HEK293 (cell line): Measurements from ENCODE around the gene SH3BGRL.

Source experiments
- CTCF ChIA-PET: fragments of 350-600 bp; formaldehyde crosslinking; extraction: SDS; loops from one replicate; lab custom pipeline; 2021; ENCODE audit warnings: antibody characterized with exemption; lab: Yijun Ruan, JAX
- POLR2A ChIA-PET: fragments of 300-600 bp; formaldehyde crosslinking; extraction: SDS; loops from one replicate; lab custom pipeline; 2020; ENCODE audit warnings: antibody characterized with exemption, inconsistent platforms; lab: Yijun Ruan, JAX
- H3K27ac ChIP-seq: fragments of 200-500 bp; sonication (Bioruptor generic); 2 replicates; pipeline ENCODE4 v1.5.1; 2014; ENCODE audit warnings: low read depth, low read length, control low read depth, inconsistent platforms; ENCODE audit errors: extremely low read depth
- H3K36me3 ChIP-seq, 2 experiments: fragments of 200-500 bp in 1 of 2; sonication (Bioruptor generic) in 1 of 2; 1 replicate in 1 of 2; 2 replicates in 1 of 2; pipeline ENCODE4 v1.5.1; 2014 to 2017; ENCODE audit warnings: inconsistent platforms in 2 of 2, low read length in 2 of 2; ENCODE audit not compliant: control insufficient read depth in 2 of 2, insufficient read depth in 1 of 2
- H3K4me1 ChIP-seq: fragments of 200-500 bp; sonication (Bioruptor generic); 2 replicates; pipeline ENCODE4 v1.5.1; 2014; ENCODE audit warnings: mild to moderate bottlenecking, low read length, inconsistent platforms; ENCODE audit not compliant: control insufficient read depth, insufficient read depth
- H3K4me3 ChIP-seq: 2 replicates; pipeline ENCODE4 v1.5.1; 2011; ENCODE audit warnings: low read depth, mild to moderate bottlenecking, control low read depth, low read length, moderate library complexity
- H3K9me3 ChIP-seq: fragments of 200-500 bp; sonication (Bioruptor generic); 2 replicates; pipeline ENCODE4 v1.5.1; 2014; ENCODE audit warnings: low read depth, low read length, inconsistent platforms; ENCODE audit not compliant: control insufficient read depth, insufficient read depth
- FEZF1 ChIP-seq: fragments of 450-650 bp; formaldehyde crosslinking; IDR thresholded peaks from 2 replicates; pipeline ENCODE4 v1.5.1; 2016; ENCODE audit warnings: missing biosample characterization, missing genetic modification characterization
- IKZF3 ChIP-seq: fragments of 450-650 bp; IDR thresholded peaks from 2 replicates; pipeline ENCODE4 v1.5.0; 2018; ENCODE audit warnings: missing biosample characterization, mild to moderate bottlenecking, missing genetic modification characterization, moderate library complexity
- MYNN ChIP-seq: fragments of 450-650 bp; formaldehyde crosslinking; IDR thresholded peaks from 2 replicates; pipeline ENCODE4 v1.5.1; 2016; ENCODE audit warnings: missing biosample characterization, missing genetic modification characterization, borderline replicate concordance
- REPIN1 ChIP-seq: fragments of 450-650 bp; formaldehyde crosslinking; IDR thresholded peaks from 2 replicates; pipeline ENCODE4 v1.5.1; 2017; ENCODE audit warnings: missing biosample characterization, missing genetic modification characterization, low read depth
- TCF7L2 ChIP-seq: IDR thresholded peaks from 2 replicates; pipeline ENCODE4 v1.6.1; 2011; ENCODE audit warnings: low read depth, mild to moderate bottlenecking, inconsistent platforms, low read length, moderate library complexity, borderline replicate concordance
- TRIM28 ChIP-seq: IDR thresholded peaks from 2 replicates; pipeline ENCODE4 v1.6.1; 2011; ENCODE audit warnings: low read length, control low read depth, borderline replicate concordance
- ZNF146 ChIP-seq: fragments of 450-650 bp; formaldehyde crosslinking; IDR thresholded peaks from 2 replicates; pipeline ENCODE4 v1.5.1; 2016; ENCODE audit warnings: missing biosample characterization, missing genetic modification characterization
- ZNF221 ChIP-seq: fragments of 450-650 bp; formaldehyde crosslinking; IDR thresholded peaks from 2 replicates; pipeline ENCODE4 v1.5.1; 2017; ENCODE audit warnings: missing biosample characterization, missing genetic modification characterization, borderline replicate concordance
- ZNF23 ChIP-seq: fragments of 450-650 bp; formaldehyde crosslinking; IDR thresholded peaks from 2 replicates; pipeline ENCODE4 v1.5.1; 2016; ENCODE audit warnings: missing biosample characterization, missing genetic modification characterization, borderline replicate concordance
- ZNF274 ChIP-seq, 2 experiments: fragments of 200-500 bp in 1 of 2; fragments of 450-650 bp in 1 of 2; sonication (Bioruptor generic) in 1 of 2; formaldehyde crosslinking in 1 of 2; IDR thresholded peaks; 2 replicates each; pipeline versions ENCODE4 v1.5.1 to v1.6.1; 2014 to 2016; ENCODE audit warnings: borderline replicate concordance in 1 of 2, inconsistent platforms in 1 of 2, low read length in 1 of 2, missing biosample characterization in 1 of 2, missing genetic modification characterization in 1 of 2
- ZNF324 ChIP-seq: fragments of 450-650 bp; formaldehyde crosslinking; IDR thresholded peaks from 2 replicates; pipeline ENCODE4 v1.5.1; 2016; ENCODE audit warnings: missing biosample characterization, missing genetic modification characterization
- ZNF548 ChIP-seq: fragments of 450-650 bp; formaldehyde crosslinking; IDR thresholded peaks from 2 replicates; pipeline ENCODE4 v1.5.1; 2016; ENCODE audit warnings: missing biosample characterization, missing genetic modification characterization
- ZNF585B ChIP-seq: fragments of 450-650 bp; formaldehyde crosslinking; IDR thresholded peaks from 2 replicates; pipeline ENCODE4 v1.5.1; 2016; ENCODE audit warnings: missing biosample characterization, missing genetic modification characterization
- ZNF596 ChIP-seq: fragments of 450-650 bp; IDR thresholded peaks from 2 replicates; pipeline ENCODE4 v1.5.0; 2018; ENCODE audit warnings: missing biosample characterization, mild to moderate bottlenecking, missing genetic modification characterization, moderate library complexity
- ZNF658 ChIP-seq: fragments of 450-650 bp; formaldehyde crosslinking; IDR thresholded peaks from 2 replicates; pipeline ENCODE4; 2016; ENCODE audit warnings: missing biosample characterization, missing genetic modification characterization
- ZNF768 ChIP-seq: fragments of 450-650 bp; formaldehyde crosslinking; IDR thresholded peaks from 2 replicates; pipeline ENCODE4 v1.5.1; 2018; ENCODE audit warnings: missing biosample characterization, mild to moderate bottlenecking, missing genetic modification characterization
- ZNF830 ChIP-seq: fragments of 450-650 bp; IDR thresholded peaks from 2 replicates; pipeline ENCODE4 v1.5.0; 2018; ENCODE audit warnings: missing biosample characterization, missing genetic modification characterization, low read depth, mild to moderate bottlenecking, moderate library complexity
- TF ChIP-seq, protein P1 (sequence below): fragments of 450-650 bp; formaldehyde crosslinking; IDR thresholded peaks from 2 replicates; pipeline ENCODE4 v1.5.1; 2016; ENCODE audit warnings: missing biosample characterization, missing genetic modification characterization
- TF ChIP-seq, protein P2 (sequence below): fragments of 450-650 bp; formaldehyde crosslinking; IDR thresholded peaks from 2 replicates; pipeline ENCODE4 v1.5.1; 2016; ENCODE audit warnings: missing biosample characterization, missing genetic modification characterization
- TF ChIP-seq, protein P3 (sequence below): fragments of 450-650 bp; formaldehyde crosslinking; IDR thresholded peaks from 2 replicates; pipeline ENCODE4 v1.5.1; 2016; ENCODE audit warnings: missing biosample characterization, missing genetic modification characterization, borderline replicate concordance
- TF ChIP-seq, protein P4 (sequence below): fragments of 450-650 bp; formaldehyde crosslinking; IDR thresholded peaks from 2 replicates; pipeline ENCODE4 v1.5.0; 2017; ENCODE audit warnings: missing biosample characterization, missing genetic modification characterization, borderline replicate concordance
- TF ChIP-seq, protein P5 (sequence below): fragments of 450-650 bp; formaldehyde crosslinking; IDR thresholded peaks from 2 replicates; pipeline ENCODE4 v1.5.1; 2016; ENCODE audit warnings: missing biosample characterization, missing genetic modification characterization

SH3BGRL gene

DNA sequence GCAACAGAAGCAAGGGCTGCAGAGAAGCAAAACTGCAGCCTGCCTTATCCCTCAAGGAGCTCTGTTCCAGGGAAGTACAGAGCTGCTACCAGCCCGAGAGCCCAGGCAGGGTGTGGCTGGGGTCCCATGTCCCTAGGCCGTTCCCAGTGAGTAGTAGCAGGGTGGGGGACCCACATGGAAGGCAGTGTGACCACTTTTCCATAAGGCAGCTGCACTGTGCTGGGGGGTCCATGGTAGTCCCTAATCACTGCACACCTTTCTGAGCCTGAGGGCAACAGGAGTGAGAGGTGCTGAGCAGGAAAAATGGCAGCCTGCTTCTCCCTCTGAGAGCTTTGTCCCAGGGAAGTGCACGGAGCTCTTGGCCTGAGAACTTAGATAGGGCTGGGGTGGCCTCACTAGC, 135.9 kb downstream of the SH3BGRL start:
- CTCF ChIA-PET = no interaction called here
- no peaks in the 10 kb centered on the region for H3K9me3 ChIP-seq
- POLR2A ChIA-PET = no interaction called here
- H3K27ac ChIP-seq = no peak overlapping the region
- TF ChIP-seq ZNF830 (tag by site-specific recombination) (no peak), MYNN (no peak), ZNF274 (IDR thresholded peaks at IDR 0.05; ENCODE audit: low read length) (no peak), ZNF274 (tag by site-specific recombination; IDR thresholded peaks at IDR 0.05; ENCODE audit: borderline replicate concordance) (no peak), REPIN1 (no peak), ZNF221 (tag by site-specific recombination) (no peak), FEZF1 (tag by site-specific recombination) (no peak), TCF7L2 (no peak)
- TF ChIP-seq, protein P1, sequence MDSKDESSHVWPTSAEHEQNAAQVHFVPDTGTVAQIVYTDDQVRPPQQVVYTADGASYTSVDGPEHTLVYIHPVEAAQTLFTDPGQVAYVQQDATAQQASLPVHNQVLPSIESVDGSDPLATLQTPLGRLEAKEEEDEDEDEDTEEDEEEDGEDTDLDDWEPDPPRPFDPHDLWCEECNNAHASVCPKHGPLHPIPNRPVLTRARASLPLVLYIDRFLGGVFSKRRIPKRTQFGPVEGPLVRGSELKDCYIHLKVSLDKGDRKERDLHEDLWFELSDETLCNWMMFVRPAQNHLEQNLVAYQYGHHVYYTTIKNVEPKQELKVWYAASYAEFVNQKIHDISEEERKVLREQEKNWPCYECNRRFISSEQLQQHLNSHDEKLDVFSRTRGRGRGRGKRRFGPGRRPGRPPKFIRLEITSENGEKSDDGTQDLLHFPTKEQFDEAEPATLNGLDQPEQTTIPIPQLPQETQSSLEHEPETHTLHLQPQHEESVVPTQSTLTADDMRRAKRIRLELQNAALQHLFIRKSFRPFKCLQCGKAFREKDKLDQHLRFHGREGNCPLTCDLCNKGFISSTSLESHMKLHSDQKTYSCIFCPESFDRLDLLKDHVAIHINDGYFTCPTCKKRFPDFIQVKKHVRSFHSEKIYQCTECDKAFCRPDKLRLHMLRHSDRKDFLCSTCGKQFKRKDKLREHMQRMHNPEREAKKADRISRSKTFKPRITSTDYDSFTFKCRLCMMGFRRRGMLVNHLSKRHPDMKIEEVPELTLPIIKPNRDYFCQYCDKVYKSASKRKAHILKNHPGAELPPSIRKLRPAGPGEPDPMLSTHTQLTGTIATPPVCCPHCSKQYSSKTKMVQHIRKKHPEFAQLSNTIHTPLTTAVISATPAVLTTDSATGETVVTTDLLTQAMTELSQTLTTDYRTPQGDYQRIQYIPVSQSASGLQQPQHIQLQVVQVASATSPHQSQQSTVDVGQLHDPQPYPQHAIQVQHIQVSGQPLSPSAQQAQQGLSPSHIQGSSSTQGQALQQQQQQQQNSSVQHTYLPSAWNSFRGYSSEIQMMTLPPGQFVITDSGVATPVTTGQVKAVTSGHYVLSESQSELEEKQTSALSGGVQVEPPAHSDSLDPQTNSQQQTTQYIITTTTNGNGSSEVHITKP (tag by site-specific recombination) = no peak
- TF ChIP-seq, all 188 proteins: peak for 0
- Histone ChIP-seq H3K4me3 (no peak overlapping the region), H3K4me1 (no peaks in the 10 kb centered on the region), H3K36me3 (no peaks in the 10 kb centered on the region)

DNA sequence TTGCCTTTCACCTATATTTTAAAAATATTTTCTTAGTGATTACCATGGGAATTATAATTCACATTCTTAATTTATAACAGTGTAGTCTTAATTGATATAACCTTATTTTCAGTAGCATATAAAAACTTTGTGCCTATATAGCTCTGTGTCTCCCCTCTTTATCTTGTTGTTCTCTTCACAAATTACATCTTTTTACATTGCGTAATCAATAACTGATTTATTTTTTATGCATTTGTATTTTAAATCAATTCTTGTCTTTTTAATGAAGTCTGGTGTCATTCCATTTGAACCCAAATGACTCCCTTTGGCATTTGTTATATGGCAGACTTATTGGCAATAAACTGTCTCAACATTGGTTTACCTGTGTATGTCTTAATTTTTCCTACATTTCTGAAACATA, 137.0 kb downstream of the SH3BGRL start:
- H3K9me3 ChIP-seq = no peaks in the 10 kb centered on the region
- H3K4me3 ChIP-seq = no peak overlapping the region
- no peak overlapping the region for H3K27ac ChIP-seq
- no peaks in the 10 kb centered on the region for H3K36me3 ChIP-seq
- no peaks in the 10 kb centered on the region for H3K4me1 ChIP-seq
- CTCF ChIA-PET = no interaction called here
- POLR2A ChIA-PET = no interaction called here
- TF ChIP-seq ZNF23 (tag by site-specific recombination) (no peak), ZNF596 (tag by site-specific recombination) (no peak), ZNF768 (tag by site-specific recombination) (no peak), IKZF3 (tag by site-specific recombination) (no peak), ZNF585B (tag by site-specific recombination) (no peak), REPIN1 (no peak), ZNF146 (no peak), ZNF548 (no peak), ZNF658 (tag by site-specific recombination) (no peak), ZNF324 (tag by site-specific recombination) (no peak), TRIM28 (no peak)
- TF ChIP-seq, protein P2, sequence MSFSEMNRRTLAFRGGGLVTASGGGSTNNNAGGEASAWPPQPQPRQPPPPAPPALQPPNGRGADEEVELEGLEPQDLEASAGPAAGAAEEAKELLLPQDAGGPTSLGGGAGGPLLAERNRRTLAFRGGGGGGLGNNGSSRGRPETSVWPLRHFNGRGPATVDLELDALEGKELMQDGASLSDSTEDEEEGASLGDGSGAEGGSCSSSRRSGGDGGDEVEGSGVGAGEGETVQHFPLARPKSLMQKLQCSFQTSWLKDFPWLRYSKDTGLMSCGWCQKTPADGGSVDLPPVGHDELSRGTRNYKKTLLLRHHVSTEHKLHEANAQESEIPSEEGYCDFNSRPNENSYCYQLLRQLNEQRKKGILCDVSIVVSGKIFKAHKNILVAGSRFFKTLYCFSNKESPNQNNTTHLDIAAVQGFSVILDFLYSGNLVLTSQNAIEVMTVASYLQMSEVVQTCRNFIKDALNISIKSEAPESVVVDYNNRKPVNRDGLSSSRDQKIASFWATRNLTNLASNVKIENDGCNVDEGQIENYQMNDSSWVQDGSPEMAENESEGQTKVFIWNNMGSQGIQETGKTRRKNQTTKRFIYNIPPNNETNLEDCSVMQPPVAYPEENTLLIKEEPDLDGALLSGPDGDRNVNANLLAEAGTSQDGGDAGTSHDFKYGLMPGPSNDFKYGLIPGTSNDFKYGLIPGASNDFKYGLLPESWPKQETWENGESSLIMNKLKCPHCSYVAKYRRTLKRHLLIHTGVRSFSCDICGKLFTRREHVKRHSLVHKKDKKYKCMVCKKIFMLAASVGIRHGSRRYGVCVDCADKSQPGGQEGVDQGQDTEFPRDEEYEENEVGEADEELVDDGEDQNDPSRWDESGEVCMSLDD (tag by site-specific recombination) = no peak
- TF ChIP-seq, protein P3, sequence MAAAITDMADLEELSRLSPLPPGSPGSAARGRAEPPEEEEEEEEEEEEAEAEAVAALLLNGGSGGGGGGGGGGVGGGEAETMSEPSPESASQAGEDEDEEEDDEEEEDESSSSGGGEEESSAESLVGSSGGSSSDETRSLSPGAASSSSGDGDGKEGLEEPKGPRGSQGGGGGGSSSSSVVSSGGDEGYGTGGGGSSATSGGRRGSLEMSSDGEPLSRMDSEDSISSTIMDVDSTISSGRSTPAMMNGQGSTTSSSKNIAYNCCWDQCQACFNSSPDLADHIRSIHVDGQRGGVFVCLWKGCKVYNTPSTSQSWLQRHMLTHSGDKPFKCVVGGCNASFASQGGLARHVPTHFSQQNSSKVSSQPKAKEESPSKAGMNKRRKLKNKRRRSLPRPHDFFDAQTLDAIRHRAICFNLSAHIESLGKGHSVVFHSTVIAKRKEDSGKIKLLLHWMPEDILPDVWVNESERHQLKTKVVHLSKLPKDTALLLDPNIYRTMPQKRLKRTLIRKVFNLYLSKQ (tag by site-specific recombination) = no peak
- TF ChIP-seq, protein P4, sequence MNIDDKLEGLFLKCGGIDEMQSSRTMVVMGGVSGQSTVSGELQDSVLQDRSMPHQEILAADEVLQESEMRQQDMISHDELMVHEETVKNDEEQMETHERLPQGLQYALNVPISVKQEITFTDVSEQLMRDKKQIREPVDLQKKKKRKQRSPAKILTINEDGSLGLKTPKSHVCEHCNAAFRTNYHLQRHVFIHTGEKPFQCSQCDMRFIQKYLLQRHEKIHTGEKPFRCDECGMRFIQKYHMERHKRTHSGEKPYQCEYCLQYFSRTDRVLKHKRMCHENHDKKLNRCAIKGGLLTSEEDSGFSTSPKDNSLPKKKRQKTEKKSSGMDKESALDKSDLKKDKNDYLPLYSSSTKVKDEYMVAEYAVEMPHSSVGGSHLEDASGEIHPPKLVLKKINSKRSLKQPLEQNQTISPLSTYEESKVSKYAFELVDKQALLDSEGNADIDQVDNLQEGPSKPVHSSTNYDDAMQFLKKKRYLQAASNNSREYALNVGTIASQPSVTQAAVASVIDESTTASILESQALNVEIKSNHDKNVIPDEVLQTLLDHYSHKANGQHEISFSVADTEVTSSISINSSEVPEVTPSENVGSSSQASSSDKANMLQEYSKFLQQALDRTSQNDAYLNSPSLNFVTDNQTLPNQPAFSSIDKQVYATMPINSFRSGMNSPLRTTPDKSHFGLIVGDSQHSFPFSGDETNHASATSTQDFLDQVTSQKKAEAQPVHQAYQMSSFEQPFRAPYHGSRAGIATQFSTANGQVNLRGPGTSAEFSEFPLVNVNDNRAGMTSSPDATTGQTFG = no peak
- TF ChIP-seq, protein P5, sequence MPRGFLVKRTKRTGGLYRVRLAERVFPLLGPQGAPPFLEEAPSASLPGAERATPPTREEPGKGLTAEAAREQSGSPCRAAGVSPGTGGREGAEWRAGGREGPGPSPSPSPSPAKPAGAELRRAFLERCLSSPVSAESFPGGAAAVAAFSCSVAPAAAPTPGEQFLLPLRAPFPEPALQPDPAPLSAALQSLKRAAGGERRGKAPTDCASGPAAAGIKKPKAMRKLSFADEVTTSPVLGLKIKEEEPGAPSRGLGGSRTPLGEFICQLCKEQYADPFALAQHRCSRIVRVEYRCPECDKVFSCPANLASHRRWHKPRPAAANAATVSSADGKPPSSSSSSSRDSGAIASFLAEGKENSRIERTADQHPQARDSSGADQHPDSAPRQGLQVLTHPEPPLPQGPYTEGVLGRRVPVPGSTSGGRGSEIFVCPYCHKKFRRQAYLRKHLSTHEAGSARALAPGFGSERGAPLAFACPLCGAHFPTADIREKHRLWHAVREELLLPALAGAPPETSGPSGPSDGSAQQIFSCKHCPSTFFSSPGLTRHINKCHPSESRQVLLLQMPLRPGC (tag by site-specific recombination) = no peak
